Measurements from ENCODE around the gene BCL3. TPM values are rescaled to one million over a fixed set of nuclear protein-coding genes. Genes with fewer than 3 reads are reported as not detected.

BCL3 gene
- total and polyA plus RNA-seq, 2 of the 13 experiments (the other 11 are each of a cell fraction or from before 2014, with no cell fraction given), result 2.3 to 4.0 TPM

DNA sequence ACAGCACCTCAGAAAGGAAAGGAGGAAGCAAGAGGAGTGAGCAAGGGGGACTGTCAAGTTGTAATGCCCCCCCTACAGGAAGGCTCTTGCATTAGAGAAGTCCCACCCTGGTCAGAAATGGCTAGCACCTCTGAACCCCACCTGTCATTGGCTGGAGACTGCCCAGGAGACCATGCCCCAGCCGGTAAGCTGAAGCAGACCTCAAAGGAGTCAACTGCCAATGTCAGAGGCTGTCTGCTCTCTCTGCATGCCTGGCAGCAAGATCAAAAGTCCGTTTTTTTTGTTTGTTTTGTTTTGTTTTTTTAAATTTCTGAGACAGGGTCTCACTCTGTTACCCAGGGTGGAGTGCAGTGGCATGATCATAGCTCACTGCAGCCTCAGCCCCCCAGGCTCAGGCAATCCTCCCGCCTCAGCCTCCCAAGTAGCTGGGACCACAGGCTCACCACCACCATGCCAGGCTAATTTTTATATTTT, 8.1 kb upstream of the BCL3 start (continued):
- no peak for TF ChIP-seq FLYWCH1 (CRISPR knock-in tag; IDR thresholded peaks at IDR 0.05)
- TF ChIP-seq RFXANK (CRISPR knock-in tag; IDR thresholded peaks at IDR 0.05), result no peak
- no peak for TF ChIP-seq BRD4 (CRISPR knock-in tag; IDR thresholded peaks at IDR 0.05)
- TF ChIP-seq RFXAP (CRISPR knock-in tag; IDR thresholded peaks at IDR 0.05; ENCODE audit: borderline replicate concordance), result no peak
- TF ChIP-seq, protein P1, sequence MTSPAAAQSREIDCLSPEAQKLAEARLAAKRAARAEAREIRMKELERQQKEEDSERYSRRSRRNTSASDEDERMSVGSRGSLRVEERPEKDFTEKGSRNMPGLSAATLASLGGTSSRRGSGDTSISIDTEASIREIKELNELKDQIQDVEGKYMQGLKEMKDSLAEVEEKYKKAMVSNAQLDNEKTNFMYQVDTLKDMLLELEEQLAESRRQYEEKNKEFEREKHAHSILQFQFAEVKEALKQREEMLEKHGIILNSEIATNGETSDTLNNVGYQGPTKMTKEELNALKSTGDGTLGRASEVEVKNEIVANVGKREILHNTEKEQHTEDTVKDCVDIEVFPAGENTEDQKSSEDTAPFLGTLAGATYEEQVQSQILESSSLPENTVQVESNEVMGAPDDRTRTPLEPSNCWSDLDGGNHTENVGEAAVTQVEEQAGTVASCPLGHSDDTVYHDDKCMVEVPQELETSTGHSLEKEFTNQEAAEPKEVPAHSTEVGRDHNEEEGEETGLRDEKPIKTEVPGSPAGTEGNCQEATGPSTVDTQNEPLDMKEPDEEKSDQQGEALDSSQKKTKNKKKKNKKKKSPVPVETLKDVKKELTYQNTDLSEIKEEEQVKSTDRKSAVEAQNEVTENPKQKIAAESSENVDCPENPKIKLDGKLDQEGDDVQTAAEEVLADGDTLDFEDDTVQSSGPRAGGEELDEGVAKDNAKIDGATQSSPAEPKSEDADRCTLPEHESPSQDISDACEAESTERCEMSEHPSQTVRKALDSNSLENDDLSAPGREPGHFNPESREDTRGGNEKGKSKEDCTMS (CRISPR knock-in tag; conservative IDR thresholded peaks at IDR 0.05), result no peak
- TF ChIP-seq HNRNPUL1 (IDR thresholded peaks at IDR 0.05; ENCODE audit: low read depth, low read length), result no peak
- no peak for TF ChIP-seq SCMH1 (CRISPR knock-in tag; IDR thresholded peaks at IDR 0.05; ENCODE audit: borderline replicate concordance)
- no peak for TF ChIP-seq NFE2L1 (CRISPR knock-in tag; IDR thresholded peaks at IDR 0.05; ENCODE audit: borderline replicate concordance)
- TF ChIP-seq XRCC5 (optimal IDR thresholded peaks at IDR 0.05; ENCODE audit: low read length), result no peak
- no peak for TF ChIP-seq GABPA (IDR thresholded peaks at IDR 0.05; ENCODE audit: low read depth, low read length)
- TF ChIP-seq GABPA (CRISPR knock-in tag; IDR thresholded peaks at IDR 0.05; ENCODE audit: low read depth), result no peak
- TF ChIP-seq, protein P2, sequence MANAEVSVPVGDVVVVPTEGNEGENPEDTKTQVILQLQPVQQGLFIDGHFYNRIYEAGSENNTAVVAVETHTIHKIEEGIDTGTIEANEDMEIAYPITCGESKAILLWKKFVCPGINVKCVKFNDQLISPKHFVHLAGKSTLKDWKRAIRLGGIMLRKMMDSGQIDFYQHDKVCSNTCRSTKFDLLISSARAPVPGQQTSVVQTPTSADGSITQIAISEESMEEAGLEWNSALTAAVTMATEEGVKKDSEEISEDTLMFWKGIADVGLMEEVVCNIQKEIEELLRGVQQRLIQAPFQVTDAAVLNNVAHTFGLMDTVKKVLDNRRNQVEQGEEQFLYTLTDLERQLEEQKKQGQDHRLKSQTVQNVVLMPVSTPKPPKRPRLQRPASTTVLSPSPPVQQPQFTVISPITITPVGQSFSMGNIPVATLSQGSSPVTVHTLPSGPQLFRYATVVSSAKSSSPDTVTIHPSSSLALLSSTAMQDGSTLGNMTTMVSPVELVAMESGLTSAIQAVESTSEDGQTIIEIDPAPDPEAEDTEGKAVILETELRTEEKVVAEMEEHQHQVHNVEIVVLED (CRISPR knock-in tag; IDR thresholded peaks at IDR 0.05; ENCODE audit: borderline replicate concordance), result no peak
- TF ChIP-seq ZNF121 (CRISPR knock-in tag; IDR thresholded peaks at IDR 0.05), result 0 out of 2 replicates have a peak, but pooled peaks have one; percentile 12
- no peak for TF ChIP-seq ERF (CRISPR knock-in tag; IDR thresholded peaks at IDR 0.05)
- TF ChIP-seq, protein P3, sequence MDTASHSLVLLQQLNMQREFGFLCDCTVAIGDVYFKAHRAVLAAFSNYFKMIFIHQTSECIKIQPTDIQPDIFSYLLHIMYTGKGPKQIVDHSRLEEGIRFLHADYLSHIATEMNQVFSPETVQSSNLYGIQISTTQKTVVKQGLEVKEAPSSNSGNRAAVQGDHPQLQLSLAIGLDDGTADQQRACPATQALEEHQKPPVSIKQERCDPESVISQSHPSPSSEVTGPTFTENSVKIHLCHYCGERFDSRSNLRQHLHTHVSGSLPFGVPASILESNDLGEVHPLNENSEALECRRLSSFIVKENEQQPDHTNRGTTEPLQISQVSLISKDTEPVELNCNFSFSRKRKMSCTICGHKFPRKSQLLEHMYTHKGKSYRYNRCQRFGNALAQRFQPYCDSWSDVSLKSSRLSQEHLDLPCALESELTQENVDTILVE (CRISPR knock-in tag; IDR thresholded peaks at IDR 0.05), result no peak
- no peak for TF ChIP-seq ZNF790 (CRISPR knock-in tag; IDR thresholded peaks at IDR 0.05; ENCODE audit: borderline replicate concordance)
- no peak for TF ChIP-seq ZSCAN22 (CRISPR knock-in tag; IDR thresholded peaks at IDR 0.05)
- no peak for TF ChIP-seq CHD2 (IDR thresholded peaks at IDR 0.05; ENCODE audit: low read depth, low read length)
- TF ChIP-seq, protein P4, sequence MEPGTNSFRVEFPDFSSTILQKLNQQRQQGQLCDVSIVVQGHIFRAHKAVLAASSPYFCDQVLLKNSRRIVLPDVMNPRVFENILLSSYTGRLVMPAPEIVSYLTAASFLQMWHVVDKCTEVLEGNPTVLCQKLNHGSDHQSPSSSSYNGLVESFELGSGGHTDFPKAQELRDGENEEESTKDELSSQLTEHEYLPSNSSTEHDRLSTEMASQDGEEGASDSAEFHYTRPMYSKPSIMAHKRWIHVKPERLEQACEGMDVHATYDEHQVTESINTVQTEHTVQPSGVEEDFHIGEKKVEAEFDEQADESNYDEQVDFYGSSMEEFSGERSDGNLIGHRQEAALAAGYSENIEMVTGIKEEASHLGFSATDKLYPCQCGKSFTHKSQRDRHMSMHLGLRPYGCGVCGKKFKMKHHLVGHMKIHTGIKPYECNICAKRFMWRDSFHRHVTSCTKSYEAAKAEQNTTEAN (CRISPR knock-in tag; conservative IDR thresholded peaks at IDR 0.05), result no peak
- TF ChIP-seq CEBPB (IDR thresholded peaks at IDR 0.05; ENCODE audit: borderline replicate concordance, low read depth, low read length), result no peak
- TF ChIP-seq, protein P5, sequence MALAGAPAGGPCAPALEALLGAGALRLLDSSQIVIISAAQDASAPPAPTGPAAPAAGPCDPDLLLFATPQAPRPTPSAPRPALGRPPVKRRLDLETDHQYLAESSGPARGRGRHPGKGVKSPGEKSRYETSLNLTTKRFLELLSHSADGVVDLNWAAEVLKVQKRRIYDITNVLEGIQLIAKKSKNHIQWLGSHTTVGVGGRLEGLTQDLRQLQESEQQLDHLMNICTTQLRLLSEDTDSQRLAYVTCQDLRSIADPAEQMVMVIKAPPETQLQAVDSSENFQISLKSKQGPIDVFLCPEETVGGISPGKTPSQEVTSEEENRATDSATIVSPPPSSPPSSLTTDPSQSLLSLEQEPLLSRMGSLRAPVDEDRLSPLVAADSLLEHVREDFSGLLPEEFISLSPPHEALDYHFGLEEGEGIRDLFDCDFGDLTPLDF (CRISPR knock-in tag; IDR thresholded peaks at IDR 0.05), result no peak
- TF ChIP-seq ZNF160 (CRISPR knock-in tag; IDR thresholded peaks at IDR 0.05), result no peak
- TF ChIP-seq DNMT1 (CRISPR knock-in tag; IDR thresholded peaks at IDR 0.05), result no peak
- TF ChIP-seq, protein P6, sequence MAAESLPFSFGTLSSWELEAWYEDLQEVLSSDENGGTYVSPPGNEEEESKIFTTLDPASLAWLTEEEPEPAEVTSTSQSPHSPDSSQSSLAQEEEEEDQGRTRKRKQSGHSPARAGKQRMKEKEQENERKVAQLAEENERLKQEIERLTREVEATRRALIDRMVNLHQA (CRISPR knock-in tag; IDR thresholded peaks at IDR 0.05), result no peak
- no peak for TF ChIP-seq SRSF1 (optimal IDR thresholded peaks at IDR 0.05; ENCODE audit: low read depth, low read length)
